ENCODE measurements around the gene SNRPA1.

- TF ChIP-seq CTCF (IDR thresholded peaks at IDR 0.05) (no peak), EZH2 (IDR thresholded peaks at IDR 0.05; ENCODE audit: borderline replicate concordance, insufficient read depth, low read depth, low read length, poor library complexity, severe bottlenecking) (no peak)
Measured at GRCh38 chr15:101255051-101255395, 40.0 kb downstream of the SNRPA1 start.

All from B cell (primary cell).